Adrenal gland (tissue), 5 donors: ENCODE measurements around the gene AGBL4.

Source experiments
- POLR2A ChIP-seq, 2 donors: fragments of 450-650 bp; IDR thresholded peaks; one replicate each; pipeline ENCODE4 v1.6.1; 2017; ENCODE audit warnings: antibody characterized with exemption in 2 of 2, mild to moderate bottlenecking in 2 of 2, moderate library complexity in 1 of 2
- TF ChIP-seq, protein P1 (sequence below), 6 experiments: fragments of 450-650 bp in 4 of 6; fragments of 200-600 bp in 2 of 6; sonication (generic) in 1 of 6; IDR thresholded peaks; 1 replicate in 5 of 6; 2 replicates in 1 of 6; pipeline versions ENCODE4 v1.5.1 to v1.8.0; 2016 to 2021; ENCODE audit warnings: antibody characterized with exemption in 6 of 6, mild to moderate bottlenecking in 2 of 6, moderate library complexity in 1 of 6
- donor health status: DM: no; HTN: no; CAD: no.

DNA sequence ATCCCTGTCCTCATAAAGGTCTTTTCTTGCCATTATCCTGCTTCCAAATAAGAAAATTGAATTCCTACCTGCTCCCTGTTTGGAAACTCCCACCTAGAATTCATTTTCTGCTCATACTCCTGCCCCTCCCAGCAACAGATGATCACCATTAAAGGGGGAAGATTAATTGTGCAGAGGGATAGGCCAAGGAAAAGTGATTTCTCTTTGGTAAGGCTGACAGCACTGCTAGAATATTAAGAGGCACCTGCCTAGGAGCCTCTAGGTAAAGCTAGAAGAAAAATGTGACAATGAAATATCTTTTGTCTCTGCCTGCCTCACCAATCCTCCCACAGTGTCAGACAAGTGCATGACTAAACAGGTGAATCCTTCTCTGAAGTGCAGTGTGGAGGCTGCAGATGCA, 1474.8 kb downstream of the AGBL4 start:
- TF ChIP-seq, protein P1, sequence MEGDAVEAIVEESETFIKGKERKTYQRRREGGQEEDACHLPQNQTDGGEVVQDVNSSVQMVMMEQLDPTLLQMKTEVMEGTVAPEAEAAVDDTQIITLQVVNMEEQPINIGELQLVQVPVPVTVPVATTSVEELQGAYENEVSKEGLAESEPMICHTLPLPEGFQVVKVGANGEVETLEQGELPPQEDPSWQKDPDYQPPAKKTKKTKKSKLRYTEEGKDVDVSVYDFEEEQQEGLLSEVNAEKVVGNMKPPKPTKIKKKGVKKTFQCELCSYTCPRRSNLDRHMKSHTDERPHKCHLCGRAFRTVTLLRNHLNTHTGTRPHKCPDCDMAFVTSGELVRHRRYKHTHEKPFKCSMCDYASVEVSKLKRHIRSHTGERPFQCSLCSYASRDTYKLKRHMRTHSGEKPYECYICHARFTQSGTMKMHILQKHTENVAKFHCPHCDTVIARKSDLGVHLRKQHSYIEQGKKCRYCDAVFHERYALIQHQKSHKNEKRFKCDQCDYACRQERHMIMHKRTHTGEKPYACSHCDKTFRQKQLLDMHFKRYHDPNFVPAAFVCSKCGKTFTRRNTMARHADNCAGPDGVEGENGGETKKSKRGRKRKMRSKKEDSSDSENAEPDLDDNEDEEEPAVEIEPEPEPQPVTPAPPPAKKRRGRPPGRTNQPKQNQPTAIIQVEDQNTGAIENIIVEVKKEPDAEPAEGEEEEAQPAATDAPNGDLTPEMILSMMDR (IDR thresholded peaks at IDR 0.05) = no peak
- TF ChIP-seq POLR2A (IDR thresholded peaks at IDR 0.05) = no peak
